GM18873 (cell line): ENCODE measurements around the gene KLHDC7B.

ENCODE experiments used
- ATAC-seq: cut with Tn5 transposase; IDR thresholded peaks from one replicate; pipeline ENCODE4 v1.9.1; 2021; ENCODE audit warnings: mild to moderate bottlenecking, moderate library complexity, moderate number of reproducible peaks; ENCODE audit not compliant: unreplicated experiment, low FRiP score

KLHDC7B gene

GRCh38 chr22:50569896-50570535, 24.3 kb downstream of the KLHDC7B start:
- ATAC-seq, result no peak

GRCh38 chr22:50570861-50571260, 25.2 kb downstream of the KLHDC7B start:
- ATAC-seq, result no peak

- no peak for ATAC-seq
Measured at GRCh38 chr22:50571264-50572175, 25.8 kb downstream of the KLHDC7B start.

GRCh38 chr22:50572965-50573364, 27.3 kb downstream of the KLHDC7B start:
- ATAC-seq, result no peak

- ATAC-seq, result no peak
Measured at GRCh38 chr22:50573491-50574382, 28.0 kb downstream of the KLHDC7B start.

GRCh38 chr22:50574383-50574755, 28.7 kb downstream of the KLHDC7B start:
- no peak for ATAC-seq

- no peak for ATAC-seq
Measured at GRCh38 chr22:50575426-50575941, 29.8 kb downstream of the KLHDC7B start.

GRCh38 chr22:50576070-50576469, 30.4 kb downstream of the KLHDC7B start:
- ATAC-seq, result no peak

- ATAC-seq, result no peak
Measured at GRCh38 chr22:50576806-50577696, 31.4 kb downstream of the KLHDC7B start.

- ATAC-seq, result no peak
Measured at GRCh38 chr22:50577697-50577986, 31.9 kb downstream of the KLHDC7B start.

- ATAC-seq, result no peak
Measured at GRCh38 chr22:50577987-50578775, 32.5 kb downstream of the KLHDC7B start, which contains the start of gene CPT1B. Gene CPT1B (minus strand): TSS chr22:50578427. CDS start chr22:50577915, 512 bp downstream.

- no peak for ATAC-seq
Measured at GRCh38 chr22:50578776-50579310, 33.1 kb downstream of the KLHDC7B start.

- no peak for ATAC-seq
Measured at GRCh38 chr22:50579752-50580151, 34.1 kb downstream of the KLHDC7B start.

GRCh38 chr22:50581031-50581949, 35.6 kb downstream of the KLHDC7B start:
- ATAC-seq, result no peak

- no peak for ATAC-seq
Measured at GRCh38 chr22:50581950-50582492, 36.3 kb downstream of the KLHDC7B start.

GRCh38 chr22:50582493-50583293, 37.0 kb downstream of the KLHDC7B start, which contains the start of gene CHKB:
Gene CHKB (minus strand): TSS chr22:50582849. CDS start chr22:50582781, 68 bp downstream.
- ATAC-seq, result peak; percentile 82
